B cell (primary cell): ENCODE measurements around the gene RARS1. TPM values are rescaled to one million over a fixed set of nuclear protein-coding genes. Genes with fewer than 3 reads are reported as not detected.

Experiments used
- ATAC-seq: fragments of 200-7000 bp; cut with Tn5 transposase; one replicate; pipeline ENCODE4 v1.10.0; 2021; ENCODE audit warnings: low read depth, mild to moderate bottlenecking, moderate number of reproducible peaks, moderate library complexity
- CTCF ChIA-PET: fragments of 350-600 bp; sonication (Branson Sonifier 250); formaldehyde crosslinking; loops from one replicate; lab custom pipeline; 2021; ENCODE audit warnings: antibody characterized with exemption, inconsistent platforms; lab: Charles Lee
- POLR2A ChIA-PET: fragments of 350-600 bp; sonication (Branson Sonifier 250); formaldehyde crosslinking; loops from one replicate; lab custom pipeline; 2021; ENCODE audit warnings: antibody characterized with exemption; lab: Charles Lee
- DNase-seq: peaks from one replicate; pipeline ENCODE4 v3.0.0; 2013
- H2AFZ ChIP-seq: 2 replicates; pipeline ENCODE4 v1.6.1; 2012; ENCODE audit warnings: mild to moderate bottlenecking, low read depth, low read length; ENCODE audit not compliant: insufficient read depth, poor library complexity, severe bottlenecking
- H3K27ac ChIP-seq, 2 donors: 1 replicate in 1 of 2; 2 replicates in 1 of 2; pipeline ENCODE4 v1.5.1; 2012 to 2013; ENCODE audit warnings: low read length in 2 of 2, mild to moderate bottlenecking in 2 of 2, moderate library complexity in 1 of 2
- H3K27me3 ChIP-seq, 4 experiments: fragments of 200-600 bp in 1 of 4; sonication (generic) in 1 of 4; replicated peaks in 1 of 4; 1 replicate in 2 of 4; 2 replicates in 2 of 4; pipeline versions ENCODE4 v1.6.1 to v1.7.0; 2013 to 2016; ENCODE audit warnings: low read length in 3 of 4, mild to moderate bottlenecking in 2 of 4, mixed read lengths in 1 of 4, moderate library complexity in 1 of 4; ENCODE audit not compliant: insufficient read depth in 4 of 4, control insufficient read depth in 3 of 4; ENCODE audit errors: control extremely low read depth in 1 of 4
- H3K36me3 ChIP-seq, 2 experiments: replicated peaks in 1 of 2; 1 replicate in 1 of 2; 2 replicates in 1 of 2; pipeline versions ENCODE4 v1.6.1 to v1.7.1; 2013; ENCODE audit warnings: low read length in 1 of 2; ENCODE audit not compliant: insufficient read depth in 2 of 2, control insufficient read depth in 1 of 2; ENCODE audit errors: control extremely low read depth in 1 of 2, extremely low read depth in 1 of 2
- H3K4me1 ChIP-seq, 2 donors: fragments of 200-600 bp in 1 of 2; sonication (generic) in 1 of 2; 1 replicate in 1 of 2; 2 replicates in 1 of 2; pipeline versions ENCODE4 v1.5.1 to v1.6.1; 2013 to 2017; ENCODE audit warnings: low read length in 2 of 2; ENCODE audit not compliant: control insufficient read depth in 2 of 2, insufficient read depth in 2 of 2
- H3K4me2 ChIP-seq: replicated peaks from 2 replicates; pipeline ENCODE3; 2012; ENCODE audit warnings: mild to moderate bottlenecking, low read depth, low read length; ENCODE audit not compliant: poor library complexity, severe bottlenecking
- H3K4me3 ChIP-seq, 5 experiments: fragments of 200-600 bp in 1 of 5; sonication (generic) in 1 of 5; 1 replicate in 3 of 5; 2 replicates in 2 of 5; pipeline versions ENCODE4 v1.5.1 to v1.7.0; 2011 to 2016; ENCODE audit warnings: low read length in 4 of 5, mild to moderate bottlenecking in 4 of 5, low read depth in 2 of 5, control low read depth in 1 of 5, moderate library complexity in 1 of 5; ENCODE audit not compliant: insufficient read depth in 1 of 5; ENCODE audit errors: control extremely low read depth in 1 of 5, extremely low read depth in 1 of 5
- H3K79me2 ChIP-seq: fragments of 200-600 bp; sonication (generic); one replicate; pipeline ENCODE4 v1.6.0; 2016; ENCODE audit warnings: low read length; ENCODE audit not compliant: control insufficient read depth, insufficient read depth
- H3K9ac ChIP-seq: fragments of 200-600 bp; sonication (generic); 2 replicates; pipeline ENCODE4 v1.6.1; 2017; ENCODE audit warnings: mild to moderate bottlenecking, low read length, moderate library complexity
- H3K9me3 ChIP-seq, 3 donors: one replicate each; pipeline versions ENCODE4 v1.6.1 to v1.7.1; 2013; ENCODE audit warnings: low read length in 2 of 3; ENCODE audit not compliant: control insufficient read depth in 2 of 3, insufficient read depth in 1 of 3; ENCODE audit errors: control extremely low read depth in 1 of 3
- H4K20me1 ChIP-seq: 2 replicates; pipeline ENCODE4 v1.6.0; 2012; ENCODE audit warnings: mild to moderate bottlenecking, low read length; ENCODE audit not compliant: insufficient read depth, control insufficient read depth, poor library complexity, severe bottlenecking
- H3K27ac Mint-ChIP-seq: one replicate; pipeline ENCODE4 v1.8.0; 2021; ENCODE audit warnings: mixed read lengths
- H3K27me3 Mint-ChIP-seq: one replicate; pipeline ENCODE4 v1.8.0; 2021; ENCODE audit warnings: mixed read lengths
- H3K4me1 Mint-ChIP-seq: one replicate; pipeline ENCODE4 v1.8.0; 2021; ENCODE audit warnings: mixed read lengths
- H3K4me3 Mint-ChIP-seq: one replicate; pipeline ENCODE4 v1.8.0; 2021; ENCODE audit warnings: mixed read lengths
- H3K9me3 Mint-ChIP-seq: one replicate; pipeline ENCODE4 v1.8.0; 2022; ENCODE audit warnings: mixed read lengths; ENCODE audit not compliant: insufficient read depth
- CTCF ChIP-seq: fragments of 200-600 bp; IDR thresholded peaks from one replicate; pipeline ENCODE4 v1.8.0; 2022; ENCODE audit warnings: antibody characterized with exemption, mild to moderate bottlenecking
- EZH2 ChIP-seq: IDR thresholded peaks from 2 replicates; pipeline ENCODE4 v1.6.1; 2012; ENCODE audit warnings: borderline replicate concordance, low read depth, mild to moderate bottlenecking, moderate library complexity, low read length; ENCODE audit not compliant: insufficient read depth, poor library complexity, severe bottlenecking
- WGBS: methylation state at CpG from one replicate; pipeline ENCODE4 v1.1.5; 2013; ENCODE audit warnings: missing lambda C conversion rate; ENCODE audit not compliant: insufficient coverage; 5-methylcytosine and 5-hydroxymethylcytosine counted together
- intact Hi-C: fragments of 100-400 bp; cut with micrococcal nuclease; formaldehyde crosslinking; loops from one replicate; pipeline ENCODE4 v1.10.0; 2022
- polyA plus RNA-seq: library from polyadenylated mRNA; depleted of rRNA; stranded (reverse); fragments of >200 nt; gene quantifications from 2 replicates; pipeline ENCODE4 v1.2.3, GENCODE V29; 2012
- total RNA-seq, 2 donors: library from RNA; stranded (reverse); fragments of 120-200 nt in 1 of 2; gene quantifications; 1 replicate in 1 of 2; 2 replicates in 1 of 2; pipeline versions ENCODE4 v1.2.3 to v1.2.4, GENCODE V29; 2013 to 2022

The RARS1 gene
- total and polyA plus RNA-seq, 2 donors (not counting 1 experiment from before 2014, with no cell fraction given) = 12.9 to 69.4 TPM

- Histone ChIP-seq H3K27me3 (peaks cover 0 to 6% (median 0%) of the 10 kb centered on the region in 4 experiments), H3K27ac (no peak overlapping the region), H3K79me2 (peaks cover 7% of the 10 kb centered on the region), H4K20me1 (no peaks in the 10 kb centered on the region), H3K4me3 (no peak overlapping the region), H3K4me2 (no peak overlapping the region), H2AFZ (no peak overlapping the region), H3K4me1 (peaks cover 7 to 12% of the 10 kb centered on the region in 2 donors), H3K9me3 (peaks cover 0 to 3% (median 0%) of the 10 kb centered on the region in 3 donors), H3K36me3 (no peaks in the 10 kb centered on the region), H3K9ac (no peak overlapping the region)
- Mint-ChIP-seq H3K4me3 (no peak overlapping the region), H3K9me3 (no peaks in the 10 kb centered on the region), H3K27me3 (peaks cover 5% of the 10 kb centered on the region), H3K27ac (no peak overlapping the region), H3K4me1 (peaks cover 31% of the 10 kb centered on the region)
- DNase-seq (no peak), ATAC-seq (no peak)
- CTCF ChIA-PET = interaction anchor here (1.5 kb wide), 1 partner anchor 213 kb away, joined by 3 read pairs; no protein-coding TSS in a partner anchor
- intact Hi-C loops = no loop called here
- TF ChIP-seq EZH2 (no peak), CTCF (no peak)
- WGBS = 86% methylated on average over 2 of the region's 5 CpGs
- POLR2A ChIA-PET = no interaction called here
Observed at GRCh38 chr5:168482361-168482760, 3.9 kb upstream of the RARS1 start.

- POLR2A ChIA-PET = no interaction called here
- no CpG with 5 or more reads among the region's 3 CpGs for WGBS
Observed at GRCh38 chr5:168489059-168489458, 2.8 kb downstream of the RARS1 start.

More at GRCh38 chr5:168489059-168489458, 2.8 kb downstream of the RARS1 start:
- no peak overlapping the region for H3K4me2 ChIP-seq
- H3K36me3 ChIP-seq = peaks cover 11 to 50% of the 10 kb centered on the region in 2 experiments
- no peak overlapping the region for H3K4me3 ChIP-seq
- TF ChIP-seq CTCF = no peak
- TF ChIP-seq EZH2 = no peak
- no peak for DNase-seq
- H3K27ac ChIP-seq = no peak overlapping the region
- peaks cover 6% of the 10 kb centered on the region for H4K20me1 ChIP-seq
- intact Hi-C loops = loop anchor here (5.0 kb wide), 1 partner anchor 1093 kb away; the partner anchor contains the start of gene SPDL1
- H3K27me3 ChIP-seq = no peaks in the 10 kb centered on the region
- no peak for ATAC-seq
- H3K9me3 ChIP-seq = peaks cover 0 to 3% (median 0%) of the 10 kb centered on the region in 3 donors
- CTCF ChIA-PET = no interaction called here
- no peaks in the 10 kb centered on the region for H3K27me3 Mint-ChIP-seq
- H3K27ac Mint-ChIP-seq = no peak overlapping the region
- peaks cover 10% of the 10 kb centered on the region for H3K79me2 ChIP-seq
- peaks cover 26% of the 10 kb centered on the region for H3K4me1 Mint-ChIP-seq
- no peak overlapping the region for H3K9ac ChIP-seq
- H3K9me3 Mint-ChIP-seq = no peaks in the 10 kb centered on the region
- no peak overlapping the region for H2AFZ ChIP-seq
- no peak overlapping the region for H3K4me3 Mint-ChIP-seq
- H3K4me1 ChIP-seq = peaks cover 7 to 12% of the 10 kb centered on the region in 2 donors
